ENCODE measurements around the gene LRRC8C. TPM values are rescaled to one million over a fixed set of nuclear protein-coding genes. Genes with fewer than 3 reads are reported as not detected.

The LRRC8C gene
- total and polyA plus RNA-seq, 10 donors: 3.7 to 33.0 (median 21.6) TPM

DNA sequence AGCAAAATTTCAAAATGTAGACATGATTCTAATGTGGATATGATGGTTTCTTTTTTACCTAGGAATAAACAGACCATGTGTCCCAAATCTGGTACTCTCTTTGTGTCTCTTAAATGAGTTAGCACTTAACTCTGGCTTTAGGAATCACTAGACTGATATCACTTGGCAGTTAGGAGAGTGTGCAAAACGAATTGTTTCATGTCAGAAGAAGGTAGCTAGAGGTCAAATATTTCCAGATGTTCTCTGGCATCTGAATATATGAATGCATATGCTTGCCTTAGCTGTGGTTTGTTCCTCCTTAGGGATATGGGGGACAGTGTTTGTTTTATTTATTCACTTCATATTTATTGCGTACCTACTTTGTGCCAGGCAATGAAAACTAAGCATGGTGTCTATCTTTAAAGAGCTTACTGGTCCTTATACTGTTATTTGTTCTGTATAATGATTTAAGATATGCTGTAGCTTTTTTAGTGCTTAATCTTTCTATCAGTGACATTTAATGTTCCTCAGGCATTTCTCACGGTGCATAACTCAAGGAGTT lies 65.2 kb downstream of the LRRC8C start:
- peaks cover 27 to 90% (median 56%) of the 10 kb centered on the region in 6 donors for H3K4me1 ChIP-seq
- H3K36me3 ChIP-seq: peaks cover 0 to 8% (median 0%) of the 10 kb centered on the region in 6 donors
- DNase-seq: no peak
- H3K4me3 ChIP-seq: no peak overlapping the region
- WGBS, 5 donors: 70 to 77% (median 75%) methylated on average over 3 of the region's 3 CpGs
- intact Hi-C loops (cut with DNase I; ENCODE audit: low total_unique reads): no loop called here
- TF ChIP-seq, protein P1, sequence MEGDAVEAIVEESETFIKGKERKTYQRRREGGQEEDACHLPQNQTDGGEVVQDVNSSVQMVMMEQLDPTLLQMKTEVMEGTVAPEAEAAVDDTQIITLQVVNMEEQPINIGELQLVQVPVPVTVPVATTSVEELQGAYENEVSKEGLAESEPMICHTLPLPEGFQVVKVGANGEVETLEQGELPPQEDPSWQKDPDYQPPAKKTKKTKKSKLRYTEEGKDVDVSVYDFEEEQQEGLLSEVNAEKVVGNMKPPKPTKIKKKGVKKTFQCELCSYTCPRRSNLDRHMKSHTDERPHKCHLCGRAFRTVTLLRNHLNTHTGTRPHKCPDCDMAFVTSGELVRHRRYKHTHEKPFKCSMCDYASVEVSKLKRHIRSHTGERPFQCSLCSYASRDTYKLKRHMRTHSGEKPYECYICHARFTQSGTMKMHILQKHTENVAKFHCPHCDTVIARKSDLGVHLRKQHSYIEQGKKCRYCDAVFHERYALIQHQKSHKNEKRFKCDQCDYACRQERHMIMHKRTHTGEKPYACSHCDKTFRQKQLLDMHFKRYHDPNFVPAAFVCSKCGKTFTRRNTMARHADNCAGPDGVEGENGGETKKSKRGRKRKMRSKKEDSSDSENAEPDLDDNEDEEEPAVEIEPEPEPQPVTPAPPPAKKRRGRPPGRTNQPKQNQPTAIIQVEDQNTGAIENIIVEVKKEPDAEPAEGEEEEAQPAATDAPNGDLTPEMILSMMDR (IDR thresholded peaks at IDR 0.05 in 8 of 11, conservative IDR thresholded peaks at IDR 0.05 in 3 of 11): no peak
- TF ChIP-seq POLR2A (IDR thresholded peaks at IDR 0.05): no peak
- TF ChIP-seq POLR2AphosphoS5 (IDR thresholded peaks at IDR 0.05): no peak
- H3K27me3 ChIP-seq (replicated peaks in 1 of 7): no peaks in the 10 kb centered on the region
- no peaks in the 10 kb centered on the region for H3K9me3 ChIP-seq
- H3K27ac ChIP-seq: peak overlapping the region in 5 of 8 donors; percentile 29 to 71 (median 53)

- peak overlapping the region in 5 of 8 donors; percentile 42 to 71 (median 53) for H3K27ac ChIP-seq
- intact Hi-C loops (cut with DNase I; ENCODE audit: low total_unique reads): no loop called here
- TF ChIP-seq POLR2A (IDR thresholded peaks at IDR 0.05): no peak
- H3K4me3 ChIP-seq: no peak overlapping the region
- no peaks in the 10 kb centered on the region for H3K27me3 ChIP-seq (replicated peaks in 1 of 7)
- H3K36me3 ChIP-seq: peaks cover 0 to 8% (median 0%) of the 10 kb centered on the region in 6 donors
- no peak for DNase-seq
- no peaks in the 10 kb centered on the region for H3K9me3 ChIP-seq
- peaks cover 24 to 84% (median 50%) of the 10 kb centered on the region in 6 donors for H3K4me1 ChIP-seq
- 11 to 40% (median 27%) methylated on average over 1 of the region's 1 CpG for WGBS, 5 donors
Measured at GRCh38 chr1:89698624-89699023, 65.7 kb downstream of the LRRC8C start.

DNA sequence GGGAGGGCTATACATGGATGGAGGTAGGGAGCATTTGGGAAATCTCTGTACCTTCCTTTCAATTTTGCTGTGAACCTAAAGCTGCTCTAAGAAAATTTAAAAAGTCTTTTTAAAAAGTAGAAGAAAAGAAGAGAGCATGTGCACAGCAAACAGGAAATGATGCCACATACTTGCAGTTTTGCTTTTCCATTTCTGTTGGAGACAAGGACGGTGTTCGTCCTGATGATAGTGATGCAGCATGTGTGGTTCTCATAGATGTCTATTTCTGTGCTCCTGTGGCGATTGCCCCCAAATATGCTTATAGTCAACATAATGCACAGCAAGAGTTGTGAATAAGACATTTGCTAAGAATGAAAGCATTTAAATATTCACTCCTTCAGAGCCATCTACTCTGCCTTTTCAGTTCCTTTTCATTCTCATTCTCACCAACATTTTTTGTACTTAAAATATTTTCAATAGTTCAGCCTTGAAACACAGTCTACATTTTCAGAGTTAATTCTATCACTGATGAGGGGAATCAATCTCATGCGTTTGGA lies 66.6 kb downstream of the LRRC8C start:
- no peak for TF ChIP-seq POLR2A (IDR thresholded peaks at IDR 0.05)
- TF ChIP-seq POLR2AphosphoS5 (IDR thresholded peaks at IDR 0.05): no peak
- TF ChIP-seq, protein P1 (IDR thresholded peaks at IDR 0.05 in 8 of 11, conservative IDR thresholded peaks at IDR 0.05 in 3 of 11): no peak
- 45 to 57% (median 51%) methylated on average over 4 of the region's 4 CpGs for WGBS, 5 donors
- Histone ChIP-seq H3K9me3 (no peaks in the 10 kb centered on the region), H3K4me3 (peak overlapping the region in 1 of 8 donors; percentile 42), H3K36me3 (peaks cover 0 to 8% (median 0%) of the 10 kb centered on the region in 6 donors), H3K4me1 (peaks cover 21 to 75% (median 41%) of the 10 kb centered on the region in 6 donors), H3K27ac (peak overlapping the region in 5 of 8 donors; percentile 38 to 71 (median 53)), H3K27me3 (replicated peaks in 1 of 7) (no peaks in the 10 kb centered on the region)
- no peak for DNase-seq
- intact Hi-C loops (cut with DNase I; ENCODE audit: low total_unique reads): no loop called here

- Histone ChIP-seq H3K4me1 (peaks cover 23 to 68% (median 42%) of the 10 kb centered on the region in 6 donors), H3K27ac (no peak overlapping the region), H3K9me3 (no peaks in the 10 kb centered on the region), H3K4me3 (no peak overlapping the region), H3K27me3 (replicated peaks in 1 of 7) (no peaks in the 10 kb centered on the region), H3K36me3 (peaks cover 0 to 8% (median 0%) of the 10 kb centered on the region in 6 donors)
- DNase-seq: no peak
- WGBS, 5 donors: 81 to 95% (median 88%) methylated on average over 4 of the region's 4 CpGs
- intact Hi-C loops (cut with DNase I; ENCODE audit: low total_unique reads): no loop called here
- TF ChIP-seq, protein P1 (IDR thresholded peaks at IDR 0.05 in 8 of 11, conservative IDR thresholded peaks at IDR 0.05 in 3 of 11): no peak
- no peak for TF ChIP-seq POLR2AphosphoS5 (IDR thresholded peaks at IDR 0.05)
Measured at GRCh38 chr1:89701746-89702241, 68.9 kb downstream of the LRRC8C start.

Data from spleen (tissue), 11 donors.